ENCODE measurements around the gene FGB. TPM values are rescaled to one million over a fixed set of nuclear protein-coding genes. Genes with fewer than 3 reads are reported as not detected.

The FGB gene
- total and polyA plus RNA-seq, 2 of the 13 experiments (the other 11 are each of a cell fraction or from before 2014, with no cell fraction given): 226 to 784 TPM

DNA sequence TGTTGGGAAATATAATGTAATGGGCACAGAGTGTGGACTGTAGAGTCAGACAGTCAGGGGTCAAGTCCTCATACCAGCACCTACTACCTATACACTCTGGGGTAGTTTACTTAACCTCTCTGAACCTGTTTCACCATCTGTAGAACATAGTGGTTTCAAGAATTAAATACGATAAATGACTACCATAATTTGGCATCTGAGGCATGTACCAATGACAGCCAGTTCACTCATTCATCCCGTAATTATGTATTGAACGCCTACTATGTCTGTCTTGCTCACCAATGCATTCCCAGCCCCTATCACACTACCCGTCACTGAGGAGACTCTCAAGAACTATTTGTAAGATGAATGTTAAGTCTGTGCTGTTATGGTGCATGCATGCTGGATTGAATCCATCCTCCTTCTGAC, 2.0 kb upstream of the FGB start (continued):
- TF ChIP-seq ZFYVE20 (CRISPR knock-in tag; IDR thresholded peaks at IDR 0.05; ENCODE audit: borderline replicate concordance, low read depth) (no peak), ATF1 (CRISPR knock-in tag; IDR thresholded peaks at IDR 0.05) (no peak), ZNF138 (CRISPR knock-in tag; IDR thresholded peaks at IDR 0.05; ENCODE audit: low read depth) (no peak), ZNF256 (CRISPR knock-in tag; conservative IDR thresholded peaks at IDR 0.05) (no peak), ZNF263 (CRISPR knock-in tag; IDR thresholded peaks at IDR 0.05) (no peak), ZFP82 (CRISPR knock-in tag; IDR thresholded peaks at IDR 0.05; ENCODE audit: borderline replicate concordance) (no peak), PLRG1 (conservative IDR thresholded peaks at IDR 0.05) (no peak), PHF8 (CRISPR knock-in tag; IDR thresholded peaks at IDR 0.05) (no peak), ZNF207 (IDR thresholded peaks at IDR 0.05; ENCODE audit: borderline replicate concordance) (no peak), RARG (CRISPR knock-in tag; IDR thresholded peaks at IDR 0.05; ENCODE audit: low read depth) (no peak), SATB2 (CRISPR knock-in tag; IDR thresholded peaks at IDR 0.05) (no peak), ZNF619 (CRISPR knock-in tag; IDR thresholded peaks at IDR 0.05) (no peak), ZNF543 (CRISPR knock-in tag; IDR thresholded peaks at IDR 0.05) (no peak), JUND (CRISPR knock-in tag; IDR thresholded peaks at IDR 0.05) (peak; percentile 50; the same call in 1 of the 2 replicates), ZC3H4 (CRISPR knock-in tag; IDR thresholded peaks at IDR 0.05; ENCODE audit: borderline replicate concordance) (no peak), HNF4A (CRISPR knock-in tag; IDR thresholded peaks at IDR 0.05) (peak; percentile 73)
- TF ChIP-seq, protein P1, sequence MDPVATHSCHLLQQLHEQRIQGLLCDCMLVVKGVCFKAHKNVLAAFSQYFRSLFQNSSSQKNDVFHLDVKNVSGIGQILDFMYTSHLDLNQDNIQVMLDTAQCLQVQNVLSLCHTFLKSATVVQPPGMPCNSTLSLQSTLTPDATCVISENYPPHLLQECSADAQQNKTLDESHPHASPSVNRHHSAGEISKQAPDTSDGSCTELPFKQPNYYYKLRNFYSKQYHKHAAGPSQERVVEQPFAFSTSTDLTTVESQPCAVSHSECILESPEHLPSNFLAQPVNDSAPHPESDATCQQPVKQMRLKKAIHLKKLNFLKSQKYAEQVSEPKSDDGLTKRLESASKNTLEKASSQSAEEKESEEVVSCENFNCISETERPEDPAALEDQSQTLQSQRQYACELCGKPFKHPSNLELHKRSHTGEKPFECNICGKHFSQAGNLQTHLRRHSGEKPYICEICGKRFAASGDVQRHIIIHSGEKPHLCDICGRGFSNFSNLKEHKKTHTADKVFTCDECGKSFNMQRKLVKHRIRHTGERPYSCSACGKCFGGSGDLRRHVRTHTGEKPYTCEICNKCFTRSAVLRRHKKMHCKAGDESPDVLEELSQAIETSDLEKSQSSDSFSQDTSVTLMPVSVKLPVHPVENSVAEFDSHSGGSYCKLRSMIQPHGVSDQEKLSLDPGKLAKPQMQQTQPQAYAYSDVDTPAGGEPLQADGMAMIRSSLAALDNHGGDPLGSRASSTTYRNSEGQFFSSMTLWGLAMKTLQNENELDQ (CRISPR knock-in tag; IDR thresholded peaks at IDR 0.05; ENCODE audit: borderline replicate concordance): no peak
- TF ChIP-seq, protein P2, sequence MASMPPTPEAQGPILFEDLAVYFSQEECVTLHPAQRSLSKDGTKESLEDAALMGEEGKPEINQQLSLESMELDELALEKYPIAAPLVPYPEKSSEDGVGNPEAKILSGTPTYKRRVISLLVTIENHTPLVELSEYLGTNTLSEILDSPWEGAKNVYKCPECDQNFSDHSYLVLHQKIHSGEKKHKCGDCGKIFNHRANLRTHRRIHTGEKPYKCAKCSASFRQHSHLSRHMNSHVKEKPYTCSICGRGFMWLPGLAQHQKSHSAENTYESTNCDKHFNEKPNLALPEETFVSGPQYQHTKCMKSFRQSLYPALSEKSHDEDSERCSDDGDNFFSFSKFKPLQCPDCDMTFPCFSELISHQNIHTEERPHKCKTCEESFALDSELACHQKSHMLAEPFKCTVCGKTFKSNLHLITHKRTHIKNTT (CRISPR knock-in tag; IDR thresholded peaks at IDR 0.05): no peak
- TF ChIP-seq, protein P3, sequence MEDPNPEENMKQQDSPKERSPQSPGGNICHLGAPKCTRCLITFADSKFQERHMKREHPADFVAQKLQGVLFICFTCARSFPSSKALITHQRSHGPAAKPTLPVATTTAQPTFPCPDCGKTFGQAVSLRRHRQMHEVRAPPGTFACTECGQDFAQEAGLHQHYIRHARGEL (CRISPR knock-in tag; IDR thresholded peaks at IDR 0.05): no peak
- TF ChIP-seq, protein P4, sequence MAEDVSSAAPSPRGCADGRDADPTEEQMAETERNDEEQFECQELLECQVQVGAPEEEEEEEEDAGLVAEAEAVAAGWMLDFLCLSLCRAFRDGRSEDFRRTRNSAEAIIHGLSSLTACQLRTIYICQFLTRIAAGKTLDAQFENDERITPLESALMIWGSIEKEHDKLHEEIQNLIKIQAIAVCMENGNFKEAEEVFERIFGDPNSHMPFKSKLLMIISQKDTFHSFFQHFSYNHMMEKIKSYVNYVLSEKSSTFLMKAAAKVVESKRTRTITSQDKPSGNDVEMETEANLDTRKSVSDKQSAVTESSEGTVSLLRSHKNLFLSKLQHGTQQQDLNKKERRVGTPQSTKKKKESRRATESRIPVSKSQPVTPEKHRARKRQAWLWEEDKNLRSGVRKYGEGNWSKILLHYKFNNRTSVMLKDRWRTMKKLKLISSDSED (CRISPR knock-in tag; IDR thresholded peaks at IDR 0.05): no peak
- TF ChIP-seq, protein P5, sequence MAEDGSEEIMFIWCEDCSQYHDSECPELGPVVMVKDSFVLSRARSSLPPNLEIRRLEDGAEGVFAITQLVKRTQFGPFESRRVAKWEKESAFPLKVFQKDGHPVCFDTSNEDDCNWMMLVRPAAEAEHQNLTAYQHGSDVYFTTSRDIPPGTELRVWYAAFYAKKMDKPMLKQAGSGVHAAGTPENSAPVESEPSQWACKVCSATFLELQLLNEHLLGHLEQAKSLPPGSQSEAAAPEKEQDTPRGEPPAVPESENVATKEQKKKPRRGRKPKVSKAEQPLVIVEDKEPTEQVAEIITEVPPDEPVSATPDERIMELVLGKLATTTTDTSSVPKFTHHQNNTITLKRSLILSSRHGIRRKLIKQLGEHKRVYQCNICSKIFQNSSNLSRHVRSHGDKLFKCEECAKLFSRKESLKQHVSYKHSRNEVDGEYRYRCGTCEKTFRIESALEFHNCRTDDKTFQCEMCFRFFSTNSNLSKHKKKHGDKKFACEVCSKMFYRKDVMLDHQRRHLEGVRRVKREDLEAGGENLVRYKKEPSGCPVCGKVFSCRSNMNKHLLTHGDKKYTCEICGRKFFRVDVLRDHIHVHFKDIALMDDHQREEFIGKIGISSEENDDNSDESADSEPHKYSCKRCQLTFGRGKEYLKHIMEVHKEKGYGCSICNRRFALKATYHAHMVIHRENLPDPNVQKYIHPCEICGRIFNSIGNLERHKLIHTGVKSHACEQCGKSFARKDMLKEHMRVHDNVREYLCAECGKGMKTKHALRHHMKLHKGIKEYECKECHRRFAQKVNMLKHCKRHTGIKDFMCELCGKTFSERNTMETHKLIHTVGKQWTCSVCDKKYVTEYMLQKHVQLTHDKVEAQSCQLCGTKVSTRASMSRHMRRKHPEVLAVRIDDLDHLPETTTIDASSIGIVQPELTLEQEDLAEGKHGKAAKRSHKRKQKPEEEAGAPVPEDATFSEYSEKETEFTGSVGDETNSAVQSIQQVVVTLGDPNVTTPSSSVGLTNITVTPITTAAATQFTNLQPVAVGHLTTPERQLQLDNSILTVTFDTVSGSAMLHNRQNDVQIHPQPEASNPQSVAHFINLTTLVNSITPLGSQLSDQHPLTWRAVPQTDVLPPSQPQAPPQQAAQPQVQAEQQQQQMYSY (CRISPR knock-in tag; IDR thresholded peaks at IDR 0.05): no peak
- TF ChIP-seq, protein P6, sequence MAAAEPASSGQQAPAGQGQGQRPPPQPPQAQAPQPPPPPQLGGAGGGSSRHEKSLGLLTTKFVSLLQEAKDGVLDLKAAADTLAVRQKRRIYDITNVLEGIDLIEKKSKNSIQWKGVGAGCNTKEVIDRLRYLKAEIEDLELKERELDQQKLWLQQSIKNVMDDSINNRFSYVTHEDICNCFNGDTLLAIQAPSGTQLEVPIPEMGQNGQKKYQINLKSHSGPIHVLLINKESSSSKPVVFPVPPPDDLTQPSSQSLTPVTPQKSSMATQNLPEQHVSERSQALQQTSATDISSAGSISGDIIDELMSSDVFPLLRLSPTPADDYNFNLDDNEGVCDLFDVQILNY (CRISPR knock-in tag; conservative IDR thresholded peaks at IDR 0.05): no peak
